Body of pancreas (tissue), 4 donors: ENCODE data around the gene CUL4A. TPM values are rescaled to one million over a fixed set of nuclear protein-coding genes. Genes with fewer than 3 reads are reported as not detected.

ENCODE experiments used
- ATAC-seq: fragments of 150-250 bp; one replicate; pipeline ENCODE4 v1.9.1; 2016
- DNase-seq, 4 donors: peaks; one replicate each; pipeline ENCODE4 v3.0.0-alpha.2; 2019
- H3K27ac ChIP-seq, 4 donors: fragments of 200-600 bp; sonication (generic); 1 replicate in 3 of 4; 2 replicates in 1 of 4; pipeline versions ENCODE4 v1.5.1 to v1.6.1; 2016 to 2019; ENCODE audit warnings: mild to moderate bottlenecking in 1 of 4, mixed read lengths in 1 of 4, moderate library complexity in 1 of 4
- H3K27me3 ChIP-seq, 2 donors: fragments of 200-600 bp; sonication (generic); one replicate each; pipeline ENCODE4 v1.6.0; 2016; ENCODE audit warnings: mild to moderate bottlenecking in 1 of 2
- H3K36me3 ChIP-seq, 2 donors: fragments of 200-600 bp; sonication (generic); replicated peaks in 1 of 2; 2 replicates each; pipeline ENCODE4 v1.5.1; 2016; ENCODE audit warnings: low read depth in 2 of 2; ENCODE audit not compliant: insufficient read depth in 1 of 2
- H3K4me1 ChIP-seq: fragments of 200-600 bp; sonication (generic); one replicate; pipeline ENCODE4 v1.6.0; 2016
- H3K4me3 ChIP-seq, 2 donors: fragments of 200-600 bp; sonication (generic); 1 replicate in 1 of 2; 2 replicates in 1 of 2; pipeline ENCODE4 v1.5.1; 2016 to 2019
- H3K9me3 ChIP-seq, 3 donors: fragments of 200-600 bp; sonication (generic); 1 replicate in 2 of 3; 2 replicates in 1 of 3; pipeline ENCODE4 v1.5.1; 2016
- CTCF ChIP-seq, 7 experiments: fragments of 450-650 bp in 4 of 7; fragments of 200-600 bp in 3 of 7; sonication (generic) in 3 of 7; IDR thresholded peaks; one replicate each; pipeline ENCODE4 v1.5.1; 2016 to 2019; ENCODE audit warnings: antibody characterized with exemption in 7 of 7
- POLR2A ChIP-seq, 3 donors: fragments of 450-650 bp; IDR thresholded peaks; one replicate each; pipeline ENCODE4 v1.6.1; 2016; ENCODE audit warnings: antibody characterized with exemption in 3 of 3, mild to moderate bottlenecking in 2 of 3
- WGBS, 2 donors: methylation state at CpG; one replicate each; pipeline ENCODE4 v1.1.5; 2017; 5-methylcytosine and 5-hydroxymethylcytosine counted together
- intact Hi-C: fragments of 100-400 bp; cut with DNase I; formaldehyde crosslinking; loops from one replicate; pipeline ENCODE4 v1.15.1; 2023
- total RNA-seq, 2 donors: library from RNA; depleted of rRNA; stranded (reverse); fragments of >200 nt; gene quantifications; one replicate each; pipeline ENCODE4 v1.1.0, GENCODE V29; 2016

Gene CUL4A
- total RNA-seq, 2 donors from 2014 or later = 44.4 to 62.3 TPM

GRCh38 chr13:113187263-113187669 lies 22.1 kb upstream of the CUL4A start:
- Histone ChIP-seq H3K4me1 (no peaks in the 10 kb centered on the region), H3K4me3 (no peak overlapping the region), H3K9me3 (no peaks in the 10 kb centered on the region), H3K36me3 (peaks cover 0 to 11% of the 10 kb centered on the region in 2 donors), H3K27me3 (no peaks in the 10 kb centered on the region), H3K27ac (no peak overlapping the region)
- DNase-seq = peak in 2 of 4 donors; percentile 37 to 59
- intact Hi-C loops = no loop called here
- 80 to 89% methylated on average over 9 of the region's 9 CpGs for WGBS, 2 donors
- no peak for ATAC-seq
- TF ChIP-seq POLR2A (IDR thresholded peaks at IDR 0.05) (no peak), CTCF (IDR thresholded peaks at IDR 0.05) (no peak)

GRCh38 chr13:113187883-113188665 lies 21.3 kb upstream of the CUL4A start:
- H3K36me3 ChIP-seq = peaks cover 0 to 11% of the 10 kb centered on the region in 2 donors
- no peak overlapping the region for H3K4me3 ChIP-seq
- no peak for TF ChIP-seq CTCF (IDR thresholded peaks at IDR 0.05)
- TF ChIP-seq POLR2A (IDR thresholded peaks at IDR 0.05) = no peak
- H3K27me3 ChIP-seq = no peaks in the 10 kb centered on the region
- H3K4me1 ChIP-seq = no peaks in the 10 kb centered on the region
- ATAC-seq (no peak), DNase-seq (no peak)
- no peak overlapping the region for H3K27ac ChIP-seq
- no peaks in the 10 kb centered on the region for H3K9me3 ChIP-seq
- 93 to 94% methylated on average over 23 of the region's 23 CpGs for WGBS, 2 donors
- intact Hi-C loops = no loop called here

GRCh38 chr13:113190181-113190580 lies 19.2 kb upstream of the CUL4A start:
- WGBS, 2 donors = 85 to 87% methylated on average over 4 of the region's 4 CpGs
- peaks cover 0 to 4% of the 10 kb centered on the region in 2 donors for H3K36me3 ChIP-seq
- intact Hi-C loops = no loop called here

GRCh38 chr13:113192279-113192678 lies 17.1 kb upstream of the CUL4A start:
- 80 to 85% methylated on average over 4 of the region's 4 CpGs for WGBS, 2 donors
- Histone ChIP-seq H3K4me1 (peaks cover 13% of the 10 kb centered on the region), H3K27ac (no peak overlapping the region), H3K27me3 (no peaks in the 10 kb centered on the region), H3K36me3 (peaks cover 0 to 12% of the 10 kb centered on the region in 2 donors), H3K4me3 (no peak overlapping the region), H3K9me3 (no peaks in the 10 kb centered on the region)
- DNase-seq = no peak
- TF ChIP-seq POLR2A (IDR thresholded peaks at IDR 0.05) = no peak
- TF ChIP-seq CTCF (IDR thresholded peaks at IDR 0.05) = no peak
- intact Hi-C loops = no loop called here
- ATAC-seq = no peak

More at GRCh38 chr13:113190181-113190580, 19.2 kb upstream of the CUL4A start:
- Histone ChIP-seq H3K9me3 (no peaks in the 10 kb centered on the region), H3K27me3 (no peaks in the 10 kb centered on the region), H3K4me1 (peaks cover 10% of the 10 kb centered on the region), H3K27ac (no peak overlapping the region), H3K4me3 (no peak overlapping the region)
- ATAC-seq = no peak
- no peak for DNase-seq
- no peak for TF ChIP-seq POLR2A (IDR thresholded peaks at IDR 0.05)
- TF ChIP-seq CTCF (IDR thresholded peaks at IDR 0.05) = no peak

- ATAC-seq (no peak), DNase-seq (no peak)
- TF ChIP-seq CTCF (IDR thresholded peaks at IDR 0.05) (no peak), POLR2A (IDR thresholded peaks at IDR 0.05) (no peak)
- WGBS, 2 donors = 95 to 96% methylated on average over 2 of the region's 2 CpGs
- peaks cover 13% of the 10 kb centered on the region for H3K4me1 ChIP-seq
- H3K4me3 ChIP-seq = no peak overlapping the region
- intact Hi-C loops = no loop called here
- peaks cover 3 to 17% of the 10 kb centered on the region in 2 donors for H3K36me3 ChIP-seq
- no peak overlapping the region for H3K27ac ChIP-seq
- H3K9me3 ChIP-seq = no peaks in the 10 kb centered on the region
- no peaks in the 10 kb centered on the region for H3K27me3 ChIP-seq
Measured at GRCh38 chr13:113192902-113193301, 16.5 kb upstream of the CUL4A start.
